Endometrial microvascular endothelial cells (primary cell): ENCODE results near the gene RUNX1. TPM values are rescaled to one million over a fixed set of nuclear protein-coding genes. Genes with fewer than 3 reads are reported as not detected.

ENCODE experiments used
- in situ Hi-C: cut with HindIII; loops from 2 replicates; pipeline ENCODE4 v1.10.0; 2017; ENCODE audit warnings: low sequenced_read_pairs, low pct_unique_long_range_greater_than_20kb; ENCODE audit errors: inconsistent ontology term
- total RNA-seq: library from RNA; depleted of rRNA; stranded (reverse); fragments of >200 nt; gene quantifications from one replicate; pipeline ENCODE4 v1.2.3, GENCODE V29; 2015; ENCODE audit errors: inconsistent ontology term

The RUNX1 gene
- 14.5 TPM for total RNA-seq

GRCh38 chr21:35048706-35049617, at the start of gene RUNX1:
TSS of gene RUNX1 (minus strand) at chr21:35049302.
- in situ Hi-C loops: no loop called here

DNA sequence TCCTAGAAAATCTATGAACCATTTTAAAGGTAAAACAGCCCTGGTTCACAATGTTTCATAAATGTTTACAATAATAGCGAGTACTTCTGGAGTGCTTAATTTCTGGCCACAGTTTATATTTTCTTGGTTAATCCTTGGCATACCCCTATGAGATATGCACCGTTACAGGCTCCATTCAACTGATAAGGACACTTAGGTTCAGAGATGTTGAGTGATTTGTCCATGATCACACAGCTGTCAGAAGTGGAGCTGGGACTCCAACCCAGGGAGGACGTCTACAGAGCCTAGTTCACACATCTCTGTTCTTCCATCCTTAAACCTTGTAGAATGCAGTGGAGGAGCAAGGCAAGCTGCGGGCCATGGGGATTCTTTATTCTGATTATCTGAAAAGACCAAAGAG, 48.4 kb upstream of the RUNX1 start:
- in situ Hi-C loops: no loop called here

DNA sequence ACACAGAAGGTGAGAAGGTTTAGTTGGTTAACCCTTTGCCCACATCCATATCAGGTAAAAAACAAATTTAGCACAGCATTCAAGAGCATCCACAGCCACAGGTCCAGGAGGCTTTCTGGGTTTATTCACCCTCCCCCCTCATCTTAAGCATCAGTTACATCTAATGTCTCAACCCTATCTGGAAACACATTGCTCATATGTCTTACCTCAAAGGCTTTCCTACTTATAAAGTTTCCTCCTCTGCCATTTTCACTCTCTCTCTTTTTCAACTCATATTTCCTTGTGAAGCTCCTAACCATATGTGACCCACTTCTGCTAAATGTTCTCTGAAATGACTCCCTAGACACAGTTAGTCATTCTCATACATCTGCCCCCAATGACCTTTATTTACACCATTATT, 47.9 kb upstream of the RUNX1 start:
- in situ Hi-C loops: no loop called here

DNA sequence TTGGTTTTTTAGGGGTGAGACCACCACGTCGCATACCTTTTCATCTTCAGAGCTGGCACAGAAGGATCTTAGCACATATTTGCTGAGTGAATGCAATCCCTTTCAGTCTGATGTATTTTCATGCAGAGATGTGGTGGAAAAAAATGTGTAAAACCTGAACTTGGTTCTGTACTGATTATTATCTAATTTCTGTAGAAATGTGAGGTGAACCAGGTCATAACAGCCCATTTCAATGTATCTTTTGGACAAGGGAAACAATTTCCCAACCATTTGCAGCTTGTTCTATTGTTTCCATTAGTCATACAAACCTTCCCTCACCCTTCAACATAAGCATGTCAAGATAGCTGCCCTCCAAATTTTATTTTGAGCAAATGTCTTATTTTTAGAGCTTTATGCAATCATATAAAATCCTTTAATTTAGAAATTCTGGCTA, 46.8 kb upstream of the RUNX1 start:
- in situ Hi-C loops: no loop called here

DNA sequence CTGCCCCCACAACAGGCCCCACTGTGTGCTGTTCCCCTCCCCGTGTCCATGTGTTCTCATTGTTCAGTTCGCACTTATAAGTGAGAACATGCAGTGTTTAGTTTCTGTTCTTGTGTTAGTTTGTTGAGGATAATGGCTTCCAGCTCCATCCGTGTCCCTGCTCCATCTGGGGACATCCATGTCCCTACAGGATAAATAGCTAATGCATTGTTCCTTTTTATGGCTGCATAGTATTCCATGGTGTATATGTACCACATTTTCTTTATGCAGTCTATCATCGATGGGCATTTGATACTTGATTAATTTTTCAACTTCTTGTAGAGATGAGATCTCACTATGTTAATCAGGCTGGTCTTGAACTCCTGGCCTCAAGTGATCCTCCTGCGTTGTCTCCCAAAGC, 44.4 kb upstream of the RUNX1 start:
- in situ Hi-C loops: no loop called here

DNA sequence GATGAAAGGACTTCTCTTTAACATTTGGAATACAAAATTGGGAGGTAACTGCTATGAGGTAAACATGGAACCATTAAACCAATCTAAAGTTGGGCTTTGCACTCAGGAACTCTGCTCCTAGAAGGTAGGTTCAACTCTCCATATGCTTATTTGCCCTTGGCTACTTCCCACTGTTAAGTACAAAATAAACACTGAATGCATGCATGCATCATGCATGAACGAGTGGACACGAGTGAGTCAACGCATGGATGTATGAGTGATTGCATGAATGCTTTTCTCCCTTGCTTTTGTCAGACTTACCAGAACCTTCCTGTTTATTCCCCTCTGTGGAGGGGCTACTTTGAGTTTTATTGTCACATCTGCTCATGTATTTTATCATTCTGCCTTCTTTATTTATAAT, 42.4 kb upstream of the RUNX1 start:
- in situ Hi-C loops: no loop called here

GRCh38 chr21:35090403-35090802, 41.3 kb upstream of the RUNX1 start:
- in situ Hi-C loops: no loop called here

DNA sequence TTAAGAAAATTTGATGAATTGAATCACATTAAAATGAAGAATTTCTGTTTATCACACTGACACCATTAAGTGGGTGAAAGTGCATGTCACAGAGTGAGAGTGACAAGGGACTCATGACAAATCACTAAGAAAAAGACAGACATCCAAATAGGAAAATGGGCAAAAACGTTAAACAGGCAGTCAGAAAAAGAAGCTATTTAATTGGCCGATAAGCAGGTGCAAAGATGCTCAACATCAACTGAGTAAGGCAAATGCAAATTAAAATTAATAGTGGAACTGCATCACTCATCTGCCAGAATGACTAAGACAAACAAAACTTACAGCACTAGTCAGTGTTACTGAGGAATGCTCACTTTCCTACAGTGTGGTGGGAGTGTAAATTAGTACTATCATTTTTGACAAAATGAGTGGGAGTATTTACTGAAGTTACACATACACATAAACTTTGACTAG, 39.2 kb upstream of the RUNX1 start:
- in situ Hi-C loops: no loop called here

DNA sequence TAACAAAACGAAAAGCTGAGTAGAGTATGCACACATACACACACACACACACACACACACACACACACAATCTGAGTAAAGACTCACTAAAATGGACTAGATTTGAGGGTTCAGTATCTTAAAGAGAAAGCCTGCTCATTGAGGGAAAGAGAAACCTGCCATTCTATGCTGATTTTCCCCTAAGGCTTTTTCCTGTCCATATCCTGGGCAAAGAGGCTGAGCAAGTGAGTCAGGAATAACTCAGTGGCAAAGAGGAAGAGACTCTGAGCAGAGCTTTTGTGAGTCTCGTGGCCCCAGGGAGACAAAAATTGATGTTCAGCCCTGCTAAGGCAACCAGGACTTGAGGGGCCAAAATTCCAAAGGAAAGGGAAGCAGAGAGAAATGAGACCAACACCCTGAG, 37.3 kb upstream of the RUNX1 start:
- in situ Hi-C loops: no loop called here

GRCh38 chr21:35084869-35085268, 35.8 kb upstream of the RUNX1 start:
- in situ Hi-C loops: no loop called here

GRCh38 chr21:35083246-35083645, 34.1 kb upstream of the RUNX1 start:
- in situ Hi-C loops: no loop called here

DNA sequence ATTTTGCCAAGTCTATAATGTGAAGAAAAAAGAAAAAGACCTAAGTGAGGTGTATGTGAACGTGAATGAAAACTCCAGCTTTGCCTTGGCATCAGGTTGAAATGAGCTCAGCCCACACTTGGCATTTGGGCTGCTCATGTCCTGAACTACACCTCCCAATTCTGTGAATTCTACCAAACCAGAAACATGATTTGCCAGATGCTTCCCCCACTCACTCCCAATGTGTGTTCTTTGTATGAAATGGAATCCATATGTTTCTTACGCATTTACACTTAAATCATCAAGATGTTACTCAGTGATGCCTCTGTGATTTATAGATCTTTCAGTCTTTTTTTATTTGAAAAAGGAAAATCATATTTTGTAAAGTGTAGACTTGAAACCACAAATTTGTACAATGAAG, 32.8 kb upstream of the RUNX1 start:
- in situ Hi-C loops: no loop called here

- in situ Hi-C loops: no loop called here
Measured at GRCh38 chr21:35079181-35079580, 30.1 kb upstream of the RUNX1 start.

GRCh38 chr21:35077975-35078374, 28.9 kb upstream of the RUNX1 start:
- in situ Hi-C loops: no loop called here

- in situ Hi-C loops: no loop called here
Measured at GRCh38 chr21:35077466-35077865, 28.4 kb upstream of the RUNX1 start.

DNA sequence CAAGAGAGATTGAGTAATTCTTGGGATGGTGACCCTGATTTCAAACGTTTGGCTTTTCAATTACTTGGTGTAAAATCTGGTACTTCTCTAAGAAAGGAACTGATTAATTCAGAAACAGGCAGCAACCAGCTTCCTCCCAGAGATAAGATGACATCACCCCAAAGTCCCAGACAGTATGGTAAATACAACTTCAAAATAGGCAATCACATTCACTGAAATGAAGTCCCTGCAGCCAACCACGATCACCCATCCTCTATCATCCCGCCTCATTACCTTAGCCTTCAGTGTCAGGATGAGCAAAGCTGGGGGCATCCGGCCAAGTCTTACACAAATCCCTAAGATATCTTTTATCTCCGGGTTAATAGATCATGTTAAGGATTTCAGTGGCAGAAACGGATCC, 26.4 kb upstream of the RUNX1 start:
- in situ Hi-C loops: no loop called here

GRCh38 chr21:35072960-35073359, 23.9 kb upstream of the RUNX1 start:
- in situ Hi-C loops: no loop called here

GRCh38 chr21:35072557-35072956, 23.5 kb upstream of the RUNX1 start:
- in situ Hi-C loops: no loop called here

DNA sequence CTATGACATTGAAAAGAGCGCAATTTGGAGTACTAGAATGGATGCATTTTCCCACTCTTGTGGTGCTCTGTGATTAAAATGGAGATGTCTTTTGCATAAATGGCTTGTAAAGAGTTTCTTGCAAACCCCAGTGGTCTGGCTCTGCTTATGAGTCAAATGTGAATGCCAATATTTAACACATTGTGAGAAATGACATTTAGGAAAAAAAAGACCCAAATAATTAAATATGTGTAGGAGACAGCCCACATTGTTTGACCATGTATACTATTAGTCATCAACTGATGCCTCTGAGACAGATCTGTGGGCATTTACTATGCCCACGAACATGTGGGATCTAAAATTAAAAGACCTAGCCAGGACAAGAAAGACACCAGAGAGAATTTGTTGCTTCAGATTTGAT, 22.2 kb upstream of the RUNX1 start:
- in situ Hi-C loops: no loop called here

- in situ Hi-C loops: no loop called here
Measured at GRCh38 chr21:35070436-35070835, 21.3 kb upstream of the RUNX1 start.

- in situ Hi-C loops: no loop called here
Measured at GRCh38 chr21:35066824-35067223, 17.7 kb upstream of the RUNX1 start.
